Measurements from ENCODE around the gene MICAL1.

MICAL1 gene

DNA sequence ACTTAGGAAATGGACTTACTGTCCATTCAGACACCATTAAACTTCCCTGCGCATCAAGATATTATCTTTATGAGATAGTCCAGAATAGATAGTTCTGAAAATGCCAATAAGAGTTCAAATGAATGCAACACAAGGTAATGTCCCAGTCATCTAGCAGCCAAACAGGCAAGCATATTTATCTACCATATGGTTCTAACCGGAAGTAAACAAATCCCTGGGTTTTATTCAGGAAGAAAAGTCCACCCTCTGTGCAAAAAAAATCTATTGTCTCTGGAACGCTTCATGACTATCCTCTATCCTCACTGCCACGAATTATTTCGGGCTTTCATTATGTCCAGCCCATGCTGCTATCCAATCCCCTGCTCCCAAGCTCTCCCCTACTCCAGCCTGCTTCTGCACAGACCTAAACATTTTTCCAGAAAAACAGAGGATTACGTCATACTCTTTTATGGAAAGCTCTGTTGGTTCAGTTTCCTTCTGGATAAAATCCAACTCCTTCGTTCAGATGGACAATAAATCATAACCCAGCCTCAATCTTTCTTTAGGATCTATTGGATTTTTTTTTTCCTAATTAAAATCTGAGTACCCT is 26.6 kb downstream of the MICAL1 start:
- DNase-seq (ENCODE audit: low read depth) = peak; percentile 54

DNA sequence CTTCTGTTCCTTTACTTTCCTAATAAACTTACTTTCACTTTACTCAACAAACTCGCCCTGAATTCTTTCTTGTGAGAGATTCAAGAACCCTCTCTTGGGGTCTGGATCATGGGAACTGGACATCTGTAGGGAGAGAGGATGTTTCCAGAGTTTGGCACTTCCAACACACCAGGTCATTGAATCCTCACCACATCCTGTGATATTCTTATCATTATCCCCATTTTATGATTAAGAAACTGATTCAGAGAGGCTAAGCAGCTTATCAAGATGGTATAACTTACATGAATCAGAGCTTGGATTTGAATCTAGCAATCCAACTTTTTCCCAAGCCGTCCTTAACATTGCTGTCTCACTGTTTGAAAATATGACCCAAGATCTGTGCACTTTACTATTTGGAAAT is 30.6 kb downstream of the MICAL1 start:
- DNase-seq (ENCODE audit: low read depth) = no peak

DNA sequence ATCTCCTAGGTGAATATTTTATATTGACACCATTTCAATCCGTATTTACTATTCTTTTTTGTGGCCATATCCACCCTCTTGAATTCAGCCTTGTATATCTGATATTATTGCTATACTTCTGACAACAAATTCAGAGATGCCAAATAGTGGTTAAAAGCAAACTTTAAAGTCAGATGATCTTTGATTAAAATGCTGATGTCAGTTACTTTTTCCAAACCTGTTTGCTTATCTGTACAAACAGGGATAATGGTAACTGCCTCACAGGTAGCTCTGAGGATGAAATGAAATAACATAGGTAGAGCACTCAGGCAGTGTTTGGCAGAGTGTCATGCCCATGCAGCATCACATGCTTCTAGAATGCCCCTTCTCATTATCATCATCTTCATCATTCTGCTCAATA is 34.4 kb downstream of the MICAL1 start:
- DNase-seq (ENCODE audit: low read depth) = no peak

DNA sequence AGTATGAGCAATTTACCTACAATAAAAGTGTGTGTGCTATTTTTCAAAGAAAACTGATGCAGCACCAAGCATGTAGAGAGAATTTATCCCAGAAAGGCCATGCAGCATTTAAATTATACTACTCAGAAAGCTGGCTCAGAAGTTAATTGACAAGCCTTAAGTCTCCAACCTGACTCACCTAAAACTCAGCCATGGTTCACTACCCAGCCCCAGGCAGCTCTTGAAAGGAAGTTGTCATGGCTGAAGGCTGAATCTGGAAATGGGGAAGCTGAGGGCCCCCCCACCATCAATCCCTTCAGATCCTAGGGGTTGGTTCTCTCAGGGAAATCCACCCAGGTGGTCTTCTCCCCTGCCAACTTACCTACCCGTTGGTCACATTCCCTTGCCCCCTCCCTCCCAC is 34.8 kb downstream of the MICAL1 start:
- no peak for DNase-seq (ENCODE audit: low read depth)

DNA sequence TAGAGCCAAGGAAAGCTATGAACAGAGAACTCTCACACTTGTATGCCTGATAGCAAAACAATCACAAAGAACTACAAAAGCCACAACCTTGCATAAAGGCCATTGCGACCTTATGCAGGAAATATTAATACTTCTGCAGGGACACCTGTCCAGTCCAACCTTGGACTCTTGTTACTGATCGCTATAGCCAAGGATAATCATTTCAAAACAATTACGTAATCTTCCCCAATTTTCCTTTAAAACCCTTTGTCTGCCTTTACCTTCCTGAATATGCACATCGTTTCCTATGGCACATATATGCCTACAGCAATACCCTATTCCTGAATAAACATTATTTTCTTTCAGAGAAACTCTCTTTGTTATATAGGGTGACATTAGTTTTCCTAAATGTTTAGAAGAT is 37.9 kb downstream of the MICAL1 start:
- no peak for DNase-seq (ENCODE audit: low read depth)

DNA sequence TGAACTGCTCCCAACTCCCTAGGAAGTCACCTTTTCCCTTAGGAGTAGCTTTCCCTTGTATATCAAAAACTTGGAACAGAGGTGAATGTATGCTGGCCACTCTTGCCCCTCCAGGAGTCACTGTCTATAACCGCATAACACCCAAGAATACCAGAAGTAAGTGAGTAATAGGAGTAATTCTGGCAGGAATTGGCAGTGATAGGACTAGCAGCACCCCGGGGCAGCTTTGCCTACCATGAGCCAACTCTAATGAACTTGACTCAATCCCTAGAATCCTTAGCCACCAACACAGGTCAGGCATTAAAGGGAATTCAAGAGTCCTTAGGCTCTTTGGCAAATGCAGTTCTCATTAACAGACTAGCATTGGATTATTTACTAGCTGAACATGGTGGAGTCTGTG is 44.5 kb downstream of the MICAL1 start:
- DNase-seq (ENCODE audit: low read depth) = no peak

DNA sequence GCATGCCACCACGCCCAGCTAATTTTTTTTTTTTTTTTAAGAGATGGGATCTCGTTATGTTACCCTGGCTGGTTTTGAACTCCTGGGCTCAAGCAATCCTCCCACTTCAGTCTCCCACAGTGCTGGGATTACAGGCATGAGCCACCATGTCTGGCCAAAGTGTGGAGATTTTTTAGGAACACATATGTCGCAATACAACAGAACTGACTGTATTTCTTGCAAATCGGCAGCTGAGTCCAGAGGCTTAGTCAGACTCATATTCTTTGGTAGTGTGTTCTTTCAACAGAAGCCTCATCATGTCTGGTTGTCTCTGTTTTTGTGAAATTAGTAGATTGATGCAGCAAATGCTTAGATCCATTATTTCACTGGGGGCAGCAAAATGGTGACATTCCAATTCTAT is 49.4 kb downstream of the MICAL1 start:
- DNase-seq (ENCODE audit: low read depth) = peak; percentile 85

DNA sequence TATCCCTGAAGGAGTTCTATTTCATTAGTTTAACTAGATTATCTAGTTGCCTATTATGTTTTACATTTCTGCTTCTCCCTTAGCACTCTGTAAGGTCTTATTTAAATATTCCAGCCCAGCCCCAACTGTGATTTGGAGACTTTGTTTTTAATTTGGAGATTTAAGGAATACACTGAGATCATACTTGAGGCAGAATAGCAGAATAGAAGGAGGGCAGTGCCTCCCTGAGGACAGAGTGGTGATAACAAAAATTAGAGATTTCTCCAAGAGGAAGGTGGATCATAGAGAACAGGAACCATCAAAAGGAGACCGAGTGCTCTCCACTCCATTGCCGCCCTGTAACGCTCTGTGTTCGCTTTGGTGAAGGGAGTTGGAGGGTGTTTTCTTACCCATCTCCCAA is 58.6 kb downstream of the MICAL1 start:
- no peak for DNase-seq (ENCODE audit: low read depth)

DNA sequence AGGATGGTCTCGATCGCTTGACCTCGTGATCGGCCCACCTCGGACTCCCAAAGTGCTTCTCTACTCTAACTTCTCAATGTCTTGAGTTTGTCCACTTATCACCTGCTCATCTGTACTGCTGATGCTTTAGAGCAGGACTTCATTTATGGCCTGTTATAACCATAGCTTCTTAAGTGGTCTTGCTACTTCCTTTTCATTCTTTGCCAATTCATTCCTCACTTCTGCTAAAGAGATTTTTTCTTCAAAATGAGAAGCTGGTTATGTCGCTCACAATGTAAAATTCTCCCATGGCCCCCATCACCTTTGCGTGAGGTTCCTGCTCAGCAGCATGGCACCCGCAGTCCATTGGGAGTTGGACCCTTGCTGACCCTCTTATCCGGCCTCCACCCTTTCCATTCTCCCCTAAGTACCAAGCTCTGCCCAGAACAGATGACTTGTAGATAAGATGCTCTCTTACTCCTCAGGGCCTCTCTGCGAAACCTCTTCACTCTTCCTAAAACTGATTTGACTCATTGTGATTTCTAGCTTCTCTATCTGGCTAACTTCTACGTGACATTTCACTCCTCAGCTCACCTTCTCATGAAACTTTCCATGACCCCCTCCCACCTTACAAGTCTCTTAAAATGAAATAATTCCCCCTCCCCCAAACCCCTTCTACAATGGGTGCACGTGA is 59.4 kb downstream of the MICAL1 start:
- no peak for DNase-seq (ENCODE audit: low read depth)

Measured in stromal cell of bone marrow (primary cell).